ENCODE data around the gene CHCHD4. TPM values are rescaled to one million over a fixed set of nuclear protein-coding genes. Genes with fewer than 3 reads are reported as not detected.

CHCHD4 gene
- total RNA-seq, 2 experiments from 2014 or later = 23.3 TPM

DNA sequence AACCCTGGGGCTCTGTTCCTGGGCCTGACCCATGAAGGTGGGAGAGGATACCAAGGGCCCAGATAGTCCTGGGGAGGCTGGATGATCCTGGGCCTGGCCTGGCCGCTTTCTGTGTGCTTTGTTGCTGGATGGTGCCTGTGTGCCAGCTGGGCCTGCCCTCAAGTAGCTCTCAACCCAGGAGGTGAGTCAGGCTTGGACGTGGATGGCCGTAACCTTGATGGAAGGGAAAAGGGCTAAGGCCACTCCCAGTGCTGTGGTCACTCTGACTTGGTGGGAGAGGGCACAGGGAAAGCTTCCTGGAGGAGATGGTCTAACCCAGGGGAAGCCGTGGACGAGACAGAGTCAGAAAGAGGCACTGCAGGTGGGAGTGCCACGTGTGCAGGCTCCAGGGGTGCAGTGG, 9.6 kb upstream of the CHCHD4 start:
- DNase-seq (no peak), ATAC-seq (no peak)
- Mint-ChIP-seq H3K27ac (no peak overlapping the region), H3K9me3 (ENCODE audit: low read depth) (no peaks in the 10 kb centered on the region), H3K27me3 (no peaks in the 10 kb centered on the region), H3K4me3 (no peak overlapping the region), H3K36me3 (ENCODE audit: low read depth) (peaks cover 55% of the 10 kb centered on the region), H3K4me1 (no peaks in the 10 kb centered on the region)
- POLR2A ChIA-PET = interaction anchor here (0.8 to 0.9 kb wide), 2 partner anchors 8 to 9 kb away, joined by 3 read pairs; partner anchors contain the start of genes CHCHD4 and TMEM43
- CTCF ChIA-PET = interaction anchor here (1.0 kb wide), 1 partner anchor 252 kb away, joined by 3 read pairs; no protein-coding TSS in a partner anchor
- intact Hi-C loops (cut with DNase I, micrococcal nuclease) = no loop called here

DNA sequence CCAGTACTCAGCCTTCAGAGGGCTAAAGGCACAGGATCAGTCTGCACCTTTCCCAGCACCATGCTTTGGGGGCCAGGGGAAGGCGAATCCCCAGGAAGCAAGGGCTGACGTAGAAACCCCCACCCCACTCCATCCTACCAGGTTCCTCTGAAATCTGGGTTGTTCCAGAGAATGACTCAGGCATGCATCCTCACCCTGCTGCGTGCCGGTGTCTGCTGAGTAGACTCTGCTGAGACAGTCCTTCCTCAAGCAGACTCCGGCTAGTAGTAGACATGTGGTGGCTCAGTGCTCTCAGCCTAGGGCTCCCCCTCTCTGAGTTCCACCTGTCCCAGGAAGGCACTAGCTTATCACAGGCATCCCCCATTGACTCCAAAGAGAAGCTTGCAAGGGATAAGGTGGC, 9.2 kb upstream of the CHCHD4 start:
- H3K4me3 Mint-ChIP-seq = no peak overlapping the region
- peaks cover 57% of the 10 kb centered on the region for H3K36me3 Mint-ChIP-seq (ENCODE audit: low read depth)
- H3K27me3 Mint-ChIP-seq = no peaks in the 10 kb centered on the region
- no peak overlapping the region for H3K27ac Mint-ChIP-seq
- ATAC-seq (no peak), DNase-seq (no peak)
- H3K4me1 Mint-ChIP-seq = no peaks in the 10 kb centered on the region
- no peaks in the 10 kb centered on the region for H3K9me3 Mint-ChIP-seq (ENCODE audit: low read depth)
- ChIA-PET POLR2A (interaction anchor here (0.8 to 0.9 kb wide), 2 partner anchors 9 kb away, joined by 3 read pairs; partner anchors contain the start of genes CHCHD4 and TMEM43), CTCF (interaction anchor here (1.0 kb wide), 1 partner anchor 251 kb away, joined by 3 read pairs; no protein-coding TSS in a partner anchor)
- intact Hi-C loops (cut with DNase I, micrococcal nuclease) = no loop called here

DNA sequence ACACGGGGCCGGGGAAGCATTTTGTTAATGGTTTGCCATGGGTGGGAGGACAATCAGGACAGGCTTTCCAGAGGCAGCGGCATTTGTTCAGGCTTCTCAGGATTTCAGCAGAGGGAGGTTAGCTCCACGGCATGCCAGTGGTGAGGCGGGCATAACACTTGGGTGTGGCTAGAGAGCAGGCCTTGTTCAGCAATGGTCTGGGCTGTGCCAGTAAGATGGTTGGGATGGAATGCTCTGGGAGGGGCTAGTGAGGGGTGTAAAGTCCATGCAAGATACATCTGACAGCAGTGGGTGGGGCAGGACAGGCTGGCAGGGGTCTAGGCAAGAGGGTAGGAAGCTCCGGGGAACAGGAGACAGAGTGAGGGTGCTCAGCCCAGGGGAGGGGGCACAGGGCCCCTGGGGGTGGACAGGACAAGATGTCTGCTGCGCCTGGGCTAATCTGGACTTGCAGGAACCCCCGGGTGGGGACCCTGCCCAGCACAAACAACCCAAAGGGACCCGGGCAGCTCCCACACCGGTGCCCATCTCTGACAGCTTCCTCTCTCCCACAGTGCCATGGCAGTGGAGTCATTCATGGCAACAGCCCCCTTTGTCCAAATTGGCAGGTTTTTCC, 8.6 kb upstream of the CHCHD4 start:
- intact Hi-C loops (cut with DNase I, micrococcal nuclease) = no loop called here
- no peak overlapping the region for H3K4me3 Mint-ChIP-seq
- H3K27ac Mint-ChIP-seq = no peak overlapping the region
- ATAC-seq (no peak), DNase-seq (no peak)
- peaks cover 3% of the 10 kb centered on the region for H3K9me3 Mint-ChIP-seq (ENCODE audit: low read depth)
- no peaks in the 10 kb centered on the region for H3K27me3 Mint-ChIP-seq
- peaks cover 5% of the 10 kb centered on the region for H3K4me1 Mint-ChIP-seq
- ChIA-PET CTCF (interaction anchor here (1.0 kb wide), 1 partner anchor 251 kb away, joined by 3 read pairs; no protein-coding TSS in a partner anchor), POLR2A (interaction anchor here (0.8 kb wide), 1 partner anchor 9 kb away, joined by 3 read pairs; no protein-coding TSS in a partner anchor)
- peaks cover 61% of the 10 kb centered on the region for H3K36me3 Mint-ChIP-seq (ENCODE audit: low read depth)

DNA sequence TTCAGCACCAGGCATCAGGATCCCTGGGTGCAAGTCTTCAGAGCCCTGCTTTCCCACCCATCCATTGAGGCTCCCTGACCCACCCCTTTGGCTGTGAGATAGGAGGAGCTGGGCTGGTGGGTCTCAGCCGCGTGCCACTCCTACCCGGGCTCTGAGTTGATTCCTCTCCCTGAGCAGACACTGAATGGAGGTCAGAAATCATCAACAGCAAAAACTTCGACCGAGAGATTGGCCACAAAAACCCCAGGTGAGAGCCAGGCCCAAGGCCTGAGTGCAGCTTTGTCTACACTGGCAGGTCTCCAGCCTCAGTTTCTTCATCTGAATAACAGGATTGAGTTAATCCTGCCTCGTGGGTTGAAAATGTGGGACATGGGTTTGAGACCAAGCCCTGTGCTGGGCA, 8.0 kb upstream of the CHCHD4 start:
- Mint-ChIP-seq H3K27ac (no peak overlapping the region), H3K36me3 (ENCODE audit: low read depth) (peaks cover 61% of the 10 kb centered on the region), H3K4me1 (peaks cover 11% of the 10 kb centered on the region), H3K27me3 (no peaks in the 10 kb centered on the region), H3K9me3 (ENCODE audit: low read depth) (peaks cover 3% of the 10 kb centered on the region), H3K4me3 (no peak overlapping the region)
- intact Hi-C loops (cut with DNase I, micrococcal nuclease) = no loop called here
- ChIA-PET POLR2A (no interaction called here), CTCF (no interaction called here)
- ATAC-seq = no peak
- DNase-seq = no peak

DNA sequence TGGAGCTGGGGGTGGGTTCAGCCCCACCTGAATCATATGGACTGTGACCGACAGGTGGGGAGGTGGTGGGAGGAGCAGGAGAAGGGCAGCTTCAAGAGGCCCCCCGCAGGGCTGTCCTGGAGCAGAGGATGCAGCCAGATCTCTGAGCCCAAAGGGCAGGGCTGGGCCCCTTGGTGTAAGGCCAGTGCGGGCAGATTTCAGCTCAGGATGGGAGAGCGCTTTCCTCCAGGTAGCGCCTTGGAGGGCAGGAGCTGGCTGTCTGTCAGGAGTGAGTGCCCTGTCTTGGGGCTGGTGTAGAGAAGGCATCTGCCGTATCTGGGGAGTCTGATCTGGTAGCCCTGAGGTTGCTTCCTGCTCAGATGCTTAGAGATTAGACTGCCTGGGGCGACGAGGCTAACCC, 7.5 kb upstream of the CHCHD4 start:
- Mint-ChIP-seq H3K36me3 (ENCODE audit: low read depth) (peaks cover 64% of the 10 kb centered on the region), H3K27ac (no peak overlapping the region), H3K4me3 (no peak overlapping the region), H3K27me3 (no peaks in the 10 kb centered on the region), H3K9me3 (ENCODE audit: low read depth) (peaks cover 3% of the 10 kb centered on the region), H3K4me1 (peaks cover 16% of the 10 kb centered on the region)
- ATAC-seq = no peak
- intact Hi-C loops (cut with DNase I, micrococcal nuclease) = no loop called here
- ChIA-PET CTCF (no interaction called here), POLR2A (no interaction called here)
- no peak for DNase-seq

DNA sequence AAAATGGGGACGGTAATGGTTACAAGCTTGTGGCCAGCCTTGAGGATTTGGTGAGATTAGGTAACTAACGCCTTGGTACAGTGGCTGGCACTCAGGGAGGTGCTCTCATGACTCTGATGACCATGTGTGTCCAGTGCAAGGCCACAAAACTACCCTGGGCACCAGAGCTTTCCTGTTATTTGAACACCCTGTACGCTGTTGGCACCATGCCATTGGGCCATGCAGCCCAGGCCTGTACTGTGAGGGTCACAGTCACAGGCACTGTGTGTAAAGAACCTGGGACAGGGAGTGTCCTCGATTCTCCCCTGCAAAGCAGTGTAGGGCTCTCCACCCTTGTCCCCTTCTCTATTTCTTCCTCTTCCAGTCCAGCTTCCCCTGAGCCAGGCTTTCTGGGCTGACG, 6.5 kb upstream of the CHCHD4 start:
- Mint-ChIP-seq H3K27ac (no peak overlapping the region), H3K36me3 (ENCODE audit: low read depth) (peaks cover 64% of the 10 kb centered on the region), H3K27me3 (no peaks in the 10 kb centered on the region), H3K4me1 (peaks cover 26% of the 10 kb centered on the region), H3K9me3 (ENCODE audit: low read depth) (peaks cover 3% of the 10 kb centered on the region), H3K4me3 (no peak overlapping the region)
- DNase-seq = no peak
- CTCF ChIA-PET = interaction anchor here (0.9 kb wide), 1 partner anchor 14 kb away, joined by 3 read pairs; no protein-coding TSS in a partner anchor
- POLR2A ChIA-PET = interaction anchor here (0.6 kb wide), 1 partner anchor 116 kb away, joined by 4 read pairs; no protein-coding TSS in a partner anchor
- intact Hi-C loops (cut with DNase I, micrococcal nuclease) = no loop called here
- no peak for ATAC-seq

DNA sequence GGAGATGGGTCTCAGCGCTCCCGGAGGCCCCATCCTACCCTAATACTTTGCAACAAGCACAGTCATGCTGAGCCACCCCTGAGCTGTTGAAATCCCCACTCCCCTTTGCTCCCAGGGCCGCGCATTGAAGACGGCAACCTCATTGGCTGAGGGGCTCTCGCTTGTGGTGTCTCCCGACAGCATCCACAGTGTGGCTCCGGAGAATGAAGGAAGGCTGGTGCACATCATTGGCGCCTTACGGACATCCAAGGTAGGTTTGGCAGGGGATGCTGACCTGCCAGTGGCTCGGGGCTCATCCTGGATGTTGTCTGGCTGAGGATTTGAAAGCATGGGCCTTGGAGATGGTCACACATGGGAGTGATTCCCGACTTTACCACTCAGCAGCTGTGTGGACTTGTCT, 6.0 kb upstream of the CHCHD4 start:
- Mint-ChIP-seq H3K27ac (no peak overlapping the region), H3K27me3 (no peaks in the 10 kb centered on the region), H3K9me3 (ENCODE audit: low read depth) (peaks cover 3% of the 10 kb centered on the region), H3K4me3 (no peak overlapping the region), H3K36me3 (ENCODE audit: low read depth) (peaks cover 60% of the 10 kb centered on the region), H3K4me1 (peaks cover 30% of the 10 kb centered on the region)
- ChIA-PET POLR2A (no interaction called here), CTCF (no interaction called here)
- ATAC-seq (no peak), DNase-seq (no peak)
- intact Hi-C loops (cut with DNase I, micrococcal nuclease) = no loop called here

DNA sequence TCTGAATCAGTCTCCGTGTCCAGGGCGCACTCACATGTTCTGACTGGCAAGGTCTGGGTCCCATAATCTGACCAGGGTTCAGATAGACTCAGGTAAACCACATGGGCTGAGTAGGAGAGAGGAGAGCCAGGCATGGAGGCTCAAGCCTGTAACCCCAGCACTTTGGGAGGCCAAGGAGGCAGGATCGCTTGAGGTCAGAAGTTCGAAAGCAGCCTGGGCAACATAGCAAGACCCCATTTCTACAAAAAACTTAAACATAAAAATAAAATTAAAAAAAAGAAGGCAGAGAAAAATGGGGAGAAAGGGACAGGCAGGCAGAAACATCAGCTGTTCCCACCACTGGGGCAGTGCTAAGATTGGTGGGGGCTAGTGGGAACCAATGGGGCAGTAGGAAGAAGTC, 5.6 kb upstream of the CHCHD4 start:
- H3K4me1 Mint-ChIP-seq = peaks cover 30% of the 10 kb centered on the region
- H3K4me3 Mint-ChIP-seq = no peak overlapping the region
- CTCF ChIA-PET = no interaction called here
- H3K27me3 Mint-ChIP-seq = no peaks in the 10 kb centered on the region
- H3K27ac Mint-ChIP-seq = no peak overlapping the region
- peaks cover 57% of the 10 kb centered on the region for H3K36me3 Mint-ChIP-seq (ENCODE audit: low read depth)
- ATAC-seq (no peak), DNase-seq (no peak)
- intact Hi-C loops (cut with DNase I, micrococcal nuclease) = no loop called here
- POLR2A ChIA-PET = no interaction called here
- peaks cover 3% of the 10 kb centered on the region for H3K9me3 Mint-ChIP-seq (ENCODE audit: low read depth)

DNA sequence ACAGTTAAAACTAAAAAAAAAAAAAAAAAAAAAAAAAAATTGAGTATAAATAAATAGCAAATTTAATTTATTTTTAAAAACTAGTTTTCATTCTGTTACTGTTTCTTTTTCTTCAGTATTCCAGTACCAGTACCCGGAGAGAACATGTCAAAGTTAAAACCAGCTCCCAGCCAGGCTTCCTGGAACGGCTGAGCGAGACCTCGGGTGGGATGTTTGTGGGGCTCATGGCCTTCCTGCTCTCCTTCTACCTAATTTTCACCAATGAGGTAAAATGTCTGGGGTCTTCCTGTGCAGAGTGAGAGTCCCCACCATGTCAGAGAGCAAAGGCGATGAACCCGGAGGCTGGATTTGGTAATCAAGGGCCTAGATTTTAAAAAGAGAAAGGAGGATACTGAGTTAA, 4.6 kb upstream of the CHCHD4 start:
- Mint-ChIP-seq H3K27me3 (no peaks in the 10 kb centered on the region), H3K4me1 (peaks cover 30% of the 10 kb centered on the region), H3K27ac (no peak overlapping the region), H3K36me3 (ENCODE audit: low read depth) (peaks cover 55% of the 10 kb centered on the region), H3K4me3 (no peak overlapping the region), H3K9me3 (ENCODE audit: low read depth) (peaks cover 3% of the 10 kb centered on the region)
- CTCF ChIA-PET = interaction anchor here (1.7 kb wide), 1 partner anchor 13 kb away, joined by 5 read pairs; no protein-coding TSS in a partner anchor
- POLR2A ChIA-PET = no interaction called here
- intact Hi-C loops (cut with DNase I, micrococcal nuclease) = loop anchor here in 1 of 2 experiments (5.0 to 10.0 kb wide), 2 partner anchors 647 to 704 kb away; partner anchors contain the start of genes HDAC11 and NUP210
- DNase-seq = no peak
- no peak for ATAC-seq

DNA sequence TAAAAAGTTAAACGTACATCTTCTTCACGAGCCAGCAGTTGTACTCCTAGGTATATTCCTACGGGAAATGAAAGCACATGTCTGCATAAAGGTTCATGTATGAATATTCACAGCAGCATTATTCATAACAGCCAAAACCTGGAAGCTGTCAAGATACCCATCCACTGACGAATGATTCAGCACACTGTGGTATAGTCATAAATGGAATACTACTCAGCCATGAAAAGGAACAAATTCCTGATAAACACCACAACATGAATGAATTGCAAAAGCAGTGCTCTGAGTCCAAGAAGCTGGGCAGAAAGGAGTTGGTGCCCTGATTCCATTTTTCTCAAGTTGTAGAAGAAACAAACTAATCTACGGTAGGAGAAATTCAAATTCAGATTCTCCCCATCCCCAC, 4.1 kb upstream of the CHCHD4 start:
- Mint-ChIP-seq H3K27ac (peak overlapping the region; percentile 31), H3K9me3 (ENCODE audit: low read depth) (peaks cover 3% of the 10 kb centered on the region)

DNA sequence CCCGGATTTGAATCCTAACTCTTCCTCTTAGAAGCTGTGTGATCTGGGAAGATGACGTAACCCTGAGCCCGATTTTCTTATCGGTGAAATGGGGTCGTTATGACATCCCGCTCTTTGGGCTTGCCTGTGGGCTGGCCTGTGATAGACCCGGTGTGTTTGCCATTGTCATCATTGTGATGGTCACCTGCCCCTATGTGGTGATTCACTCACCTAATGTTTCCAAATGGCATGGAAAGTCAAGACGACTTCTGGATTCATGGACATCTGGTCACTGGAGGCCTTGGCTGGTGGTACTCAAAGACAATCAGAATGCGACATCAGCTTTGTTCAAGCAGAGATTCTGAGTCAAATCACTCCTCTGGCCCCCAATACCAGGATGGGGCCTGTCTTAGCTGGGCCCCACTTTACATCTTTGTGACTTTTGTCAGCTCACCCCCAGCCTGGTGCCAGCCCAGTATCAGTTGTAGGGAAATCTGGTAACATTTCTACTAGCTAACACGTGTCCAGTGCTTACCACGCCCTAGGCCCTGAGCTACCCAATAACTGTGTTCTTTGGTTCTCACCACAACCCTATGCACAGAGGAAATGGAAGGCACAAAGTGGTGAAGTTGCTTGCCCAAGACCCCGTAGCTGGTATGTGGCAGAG, 3.0 kb upstream of the CHCHD4 start:
- Mint-ChIP-seq H3K36me3 (ENCODE audit: low read depth) (peaks cover 57% of the 10 kb centered on the region), H3K4me1 (peaks cover 42% of the 10 kb centered on the region), H3K9me3 (ENCODE audit: low read depth) (peaks cover 3% of the 10 kb centered on the region), H3K27me3 (no peaks in the 10 kb centered on the region), H3K4me3 (no peak overlapping the region), H3K27ac (no peak overlapping the region)
- DNase-seq (no peak), ATAC-seq (no peak)
- intact Hi-C loops (cut with DNase I, micrococcal nuclease) = loop anchor here in 1 of 2 experiments (5.0 to 10.0 kb wide), 2 partner anchors 645 to 703 kb away; partner anchors contain the start of genes HDAC11 and NUP210
- POLR2A ChIA-PET = no interaction called here
- CTCF ChIA-PET = no interaction called here

More for the DNA sequence above, 4.1 kb upstream of the CHCHD4 start:
- no peaks in the 10 kb centered on the region for H3K27me3 Mint-ChIP-seq
- H3K36me3 Mint-ChIP-seq (ENCODE audit: low read depth) = peaks cover 59% of the 10 kb centered on the region
- no peak for DNase-seq
- ChIA-PET CTCF (interaction anchor here (1.7 kb wide), 1 partner anchor 14 kb away, joined by 5 read pairs; no protein-coding TSS in a partner anchor), POLR2A (no interaction called here)
- ATAC-seq = no peak
- peaks cover 33% of the 10 kb centered on the region for H3K4me1 Mint-ChIP-seq
- intact Hi-C loops (cut with DNase I, micrococcal nuclease) = loop anchor here in 1 of 2 experiments (5.0 to 10.0 kb wide), 2 partner anchors 646 to 704 kb away; partner anchors contain the start of genes HDAC11 and NUP210
- H3K4me3 Mint-ChIP-seq = no peak overlapping the region
